ENCODE data around the gene DNAJB11.

The DNAJB11 gene

DNA sequence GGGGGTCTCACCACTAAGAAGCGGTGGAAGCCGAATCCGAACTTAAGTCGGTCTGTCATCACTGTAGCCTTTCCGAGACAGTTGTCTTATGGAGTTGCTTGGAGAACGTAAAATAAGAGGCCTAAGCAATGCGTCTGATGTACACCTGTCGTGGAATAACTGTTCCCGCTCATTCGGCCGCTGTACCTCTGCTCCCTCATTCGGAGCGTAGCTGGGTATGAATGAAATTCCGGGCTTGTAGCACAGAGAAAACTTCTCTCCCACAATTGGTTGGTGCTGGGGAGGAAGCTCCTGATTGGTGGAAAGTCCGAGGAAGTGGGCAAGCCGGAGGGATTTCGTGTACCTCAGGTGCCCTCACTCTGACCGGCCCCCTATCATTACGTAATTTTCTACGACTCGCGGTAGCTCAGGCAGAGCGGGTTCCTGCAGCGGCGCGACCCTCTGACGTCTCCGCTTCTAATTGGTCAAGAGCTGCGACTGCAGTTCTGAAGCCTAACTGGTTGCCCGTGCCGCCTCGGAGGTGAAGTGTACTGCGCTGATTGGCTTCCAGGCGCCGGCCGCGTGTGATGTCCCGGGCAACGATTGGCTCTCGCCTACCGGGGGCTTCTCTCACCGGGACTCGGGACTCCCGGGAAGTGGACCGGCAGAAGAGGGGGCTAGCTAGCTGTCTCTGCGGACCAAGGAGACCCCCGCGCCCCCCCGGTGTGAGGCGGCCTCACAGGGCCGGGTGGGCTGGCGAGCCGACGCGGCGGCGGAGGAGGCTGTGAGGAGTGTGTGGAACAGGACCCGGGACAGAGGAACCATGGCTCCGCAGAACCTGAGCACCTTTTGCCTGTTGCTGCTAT, at the start of gene DNAJB11:
Gene DNAJB11 (plus strand): TSS at position 625 of the 845 bp plus-strand sequence. CDS start 178 bp downstream, at position 803.
- peak within 1 kb of the TSS; percentile 73 to 88 for H3K4me3 ChIP-seq (replicated peaks in 1 of 2; ENCODE audit: low read depth in 2 of 2, low read length in 2 of 2)
- TF ChIP-seq, protein P1, sequence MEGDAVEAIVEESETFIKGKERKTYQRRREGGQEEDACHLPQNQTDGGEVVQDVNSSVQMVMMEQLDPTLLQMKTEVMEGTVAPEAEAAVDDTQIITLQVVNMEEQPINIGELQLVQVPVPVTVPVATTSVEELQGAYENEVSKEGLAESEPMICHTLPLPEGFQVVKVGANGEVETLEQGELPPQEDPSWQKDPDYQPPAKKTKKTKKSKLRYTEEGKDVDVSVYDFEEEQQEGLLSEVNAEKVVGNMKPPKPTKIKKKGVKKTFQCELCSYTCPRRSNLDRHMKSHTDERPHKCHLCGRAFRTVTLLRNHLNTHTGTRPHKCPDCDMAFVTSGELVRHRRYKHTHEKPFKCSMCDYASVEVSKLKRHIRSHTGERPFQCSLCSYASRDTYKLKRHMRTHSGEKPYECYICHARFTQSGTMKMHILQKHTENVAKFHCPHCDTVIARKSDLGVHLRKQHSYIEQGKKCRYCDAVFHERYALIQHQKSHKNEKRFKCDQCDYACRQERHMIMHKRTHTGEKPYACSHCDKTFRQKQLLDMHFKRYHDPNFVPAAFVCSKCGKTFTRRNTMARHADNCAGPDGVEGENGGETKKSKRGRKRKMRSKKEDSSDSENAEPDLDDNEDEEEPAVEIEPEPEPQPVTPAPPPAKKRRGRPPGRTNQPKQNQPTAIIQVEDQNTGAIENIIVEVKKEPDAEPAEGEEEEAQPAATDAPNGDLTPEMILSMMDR (IDR thresholded peaks at IDR 0.05; ENCODE audit: low read depth, low read length): no peak
- DNase-seq (ENCODE audit: low read depth in 2 of 2): peak; percentile 100

DNA sequence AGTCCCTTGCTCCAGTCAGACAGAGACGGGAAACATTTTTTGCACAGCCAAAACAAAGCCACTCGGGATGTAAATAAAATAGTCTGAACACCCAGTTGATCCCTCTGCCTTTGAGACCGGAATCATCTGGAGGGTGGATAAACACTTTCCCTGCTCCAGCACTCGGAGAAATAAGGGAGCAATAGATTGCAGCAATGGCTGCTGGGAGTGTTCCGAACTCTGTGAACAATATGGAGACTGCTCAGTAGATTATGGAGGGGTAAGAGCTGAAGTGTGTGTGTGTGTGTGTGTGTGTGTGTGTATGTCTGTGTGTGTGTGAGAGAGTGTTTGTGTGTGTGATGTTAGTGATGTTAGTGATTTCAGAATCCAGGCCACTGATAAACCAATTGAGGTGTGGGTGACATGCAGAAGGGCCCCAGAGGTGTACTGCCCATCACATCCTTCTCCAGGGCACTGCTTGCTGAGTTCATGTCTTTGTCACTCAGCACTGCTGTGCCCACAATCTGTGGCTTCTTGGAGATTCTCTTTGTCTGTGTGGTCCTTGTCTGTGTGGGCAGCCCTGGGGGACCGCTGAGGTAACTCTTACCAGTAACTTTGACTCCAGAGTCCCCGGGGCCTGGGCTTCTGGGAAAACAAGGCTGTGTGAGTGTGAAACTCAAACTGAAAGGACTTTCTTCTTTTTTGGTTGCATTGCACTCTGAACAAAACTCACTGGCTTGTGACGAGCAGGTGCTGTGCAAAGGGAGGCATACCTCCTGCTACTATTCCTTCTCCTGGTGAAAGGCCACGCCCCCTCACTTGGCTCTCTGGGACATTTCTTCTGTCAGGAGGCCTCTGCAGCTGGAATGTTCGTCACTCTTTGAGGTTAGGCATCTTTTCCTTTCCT, 49.3 kb upstream of the DNAJB11 start:
- no peak for DNase-seq (ENCODE audit: low read depth in 2 of 2)
- no peak overlapping the region for H3K4me3 ChIP-seq (replicated peaks in 1 of 2; ENCODE audit: low read depth in 2 of 2, low read length in 2 of 2)
- TF ChIP-seq, protein P1 (IDR thresholded peaks at IDR 0.05; ENCODE audit: low read depth, low read length): no peak

DNA sequence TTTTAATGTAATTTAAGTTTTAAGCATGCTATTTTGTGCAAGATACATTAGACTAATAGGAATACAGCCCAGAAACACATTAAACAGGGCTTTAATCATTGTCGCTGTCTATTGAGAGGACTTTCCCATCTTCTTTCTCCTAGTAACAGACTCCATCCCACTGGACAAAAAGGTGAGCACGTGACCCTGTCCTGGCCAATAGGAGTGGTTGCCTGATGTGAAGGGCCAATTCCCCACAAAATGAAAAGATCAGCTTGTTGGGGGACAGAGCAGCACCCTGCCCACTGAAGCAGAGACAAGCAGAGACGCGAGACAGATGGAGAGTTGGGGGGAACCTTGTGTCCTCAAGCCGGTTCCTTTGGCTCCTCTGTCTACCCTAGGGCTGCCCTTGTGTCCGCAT, 47.5 kb upstream of the DNAJB11 start:
- H3K4me3 ChIP-seq (replicated peaks in 1 of 2; ENCODE audit: low read depth in 2 of 2, low read length in 2 of 2): no peak overlapping the region
- DNase-seq (ENCODE audit: low read depth in 2 of 2): no peak
- TF ChIP-seq, protein P1 (IDR thresholded peaks at IDR 0.05; ENCODE audit: low read depth, low read length): no peak

DNA sequence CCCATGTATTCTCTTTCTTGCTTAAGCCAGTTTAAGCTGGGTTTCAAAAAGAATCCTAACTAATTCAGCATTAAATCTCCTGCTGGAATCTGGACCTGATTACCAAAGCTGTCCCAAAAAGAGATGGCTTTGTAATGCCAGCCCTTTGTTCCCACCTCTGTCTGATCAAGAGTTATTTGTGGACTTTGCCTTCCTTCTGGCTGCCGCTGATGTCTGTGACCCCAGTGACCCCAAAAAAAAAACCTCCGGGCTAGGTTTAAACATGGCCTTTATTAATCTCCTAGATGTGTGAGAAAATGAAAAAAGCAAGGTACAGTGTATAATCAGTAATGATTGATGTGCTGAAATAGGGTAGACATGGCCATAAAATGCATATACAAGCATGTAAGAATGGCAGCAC, 47.1 kb upstream of the DNAJB11 start:
- TF ChIP-seq, protein P1 (IDR thresholded peaks at IDR 0.05; ENCODE audit: low read depth, low read length): no peak
- no peak for DNase-seq (ENCODE audit: low read depth in 2 of 2)
- H3K4me3 ChIP-seq (replicated peaks in 1 of 2; ENCODE audit: low read depth in 2 of 2, low read length in 2 of 2): no peak overlapping the region

DNA sequence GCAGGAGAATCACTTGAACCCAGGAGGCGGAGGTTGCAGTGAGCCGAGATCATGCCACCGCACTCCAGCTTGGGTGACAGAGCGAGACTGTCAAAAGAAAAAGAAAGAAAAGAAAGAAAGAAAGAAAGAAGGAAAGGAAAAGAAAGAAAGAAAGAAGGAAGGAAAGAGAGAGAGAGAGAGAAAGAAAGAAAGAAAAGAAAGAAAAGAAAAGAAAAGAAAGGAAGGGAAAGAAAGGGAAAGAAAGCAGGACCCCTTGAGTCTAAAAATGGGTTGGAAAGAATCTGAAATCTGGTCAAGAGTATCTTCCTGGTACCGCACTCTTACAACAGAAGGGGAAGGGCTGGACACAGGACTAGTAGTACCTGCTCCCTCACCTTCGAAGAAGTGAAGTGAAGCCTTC, 45.9 kb upstream of the DNAJB11 start:
- TF ChIP-seq, protein P1 (IDR thresholded peaks at IDR 0.05; ENCODE audit: low read depth, low read length): no peak
- no peak for DNase-seq (ENCODE audit: low read depth in 2 of 2)
- H3K4me3 ChIP-seq (replicated peaks in 1 of 2; ENCODE audit: low read depth in 2 of 2, low read length in 2 of 2): no peak overlapping the region

DNA sequence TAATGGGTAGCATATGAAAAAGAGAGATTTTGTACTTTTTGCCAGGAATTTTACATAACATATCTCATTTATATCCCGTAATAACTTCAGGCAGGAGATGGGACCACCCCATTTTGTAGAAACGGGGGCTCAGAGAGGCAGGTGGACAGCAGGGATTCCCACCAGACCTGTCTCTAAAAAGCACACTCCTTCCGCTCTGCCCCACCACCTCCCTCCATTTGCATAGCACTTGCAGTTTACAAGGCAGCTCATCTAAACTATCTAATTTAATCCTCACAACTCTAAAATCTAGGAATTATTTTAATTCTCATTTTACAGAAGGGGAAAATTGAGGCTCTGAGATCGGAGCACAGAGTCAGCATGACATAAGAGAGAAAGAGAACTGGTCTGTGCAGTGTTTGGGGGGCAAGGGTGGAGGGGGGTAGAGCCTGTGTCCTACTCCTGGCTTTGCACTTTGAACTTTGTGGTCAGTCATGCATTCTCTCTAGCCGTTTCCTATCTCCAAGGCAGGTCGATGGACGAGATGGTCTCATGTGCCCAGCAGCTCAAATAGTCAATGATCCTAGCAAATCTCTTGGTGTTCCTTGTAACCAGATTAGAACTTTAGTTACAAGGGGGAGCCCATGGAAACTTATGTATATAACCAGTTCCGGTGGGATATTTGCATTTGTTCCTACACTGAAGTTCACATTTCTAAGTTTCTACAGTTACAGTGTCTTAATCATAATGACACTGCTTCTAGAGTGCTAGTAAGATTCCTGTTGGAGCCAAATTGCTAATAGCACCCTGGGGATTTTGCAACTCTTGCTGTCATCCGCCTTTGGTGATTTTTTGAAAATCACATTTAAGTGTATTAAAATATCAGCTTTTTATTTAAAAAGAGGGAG, 44.9 kb upstream of the DNAJB11 start:
- TF ChIP-seq, protein P1 (IDR thresholded peaks at IDR 0.05; ENCODE audit: low read depth, low read length): no peak
- no peak overlapping the region for H3K4me3 ChIP-seq (replicated peaks in 1 of 2; ENCODE audit: low read depth in 2 of 2, low read length in 2 of 2)
- no peak for DNase-seq (ENCODE audit: low read depth in 2 of 2)
